ENCODE measurements around the gene ACTL6B. TPM values are rescaled to one million over a fixed set of nuclear protein-coding genes. Genes with fewer than 3 reads are reported as not detected.

The ACTL6B gene
- total RNA-seq, 2 donors from 2014 or later: not detected

DNA sequence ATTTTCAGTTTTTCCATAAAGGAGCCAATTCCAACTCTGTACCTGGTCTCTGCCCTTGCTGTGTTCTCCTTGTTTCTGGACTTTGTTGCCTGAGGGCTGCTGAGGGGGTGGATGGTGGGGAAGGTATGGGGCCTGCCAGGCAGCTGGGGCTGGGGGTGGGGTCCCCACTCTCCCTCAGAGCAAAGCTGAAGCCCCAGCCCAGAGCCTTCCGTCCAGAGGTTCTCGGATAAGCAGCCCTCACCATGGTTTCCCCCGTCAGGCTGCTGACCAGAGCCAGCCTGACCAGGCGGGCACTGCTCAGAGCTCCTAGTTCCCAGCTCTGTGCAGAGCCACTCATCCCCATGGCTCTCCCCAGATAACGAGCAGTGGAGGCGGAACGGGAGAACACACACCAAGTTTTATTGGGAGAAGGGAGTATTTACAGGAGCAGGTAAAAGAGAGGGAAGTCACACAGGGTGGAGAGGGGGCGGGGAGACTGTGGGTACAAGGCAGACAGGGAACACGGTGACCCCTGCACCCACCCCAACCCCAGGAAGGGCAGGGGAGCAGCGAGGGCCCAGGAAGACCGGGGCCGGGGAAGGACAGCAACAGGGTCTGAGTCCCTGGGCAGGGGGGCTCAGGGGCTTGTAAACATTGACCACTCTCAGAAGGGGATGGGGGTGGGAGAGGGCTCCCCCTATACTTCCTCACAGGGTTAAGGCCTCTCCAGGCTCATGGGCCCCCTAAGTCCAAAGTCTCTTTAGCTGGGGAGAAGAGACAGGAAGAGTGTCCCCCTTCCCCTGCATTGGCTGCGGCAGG lies 23.1 kb upstream of the ACTL6B start:
- Mint-ChIP-seq H3K4me1 (peaks cover 5% of the 10 kb centered on the region), H3K4me3 (no peak overlapping the region), H3K27ac (peak overlapping the region; percentile 81), H3K9me3 (no peaks in the 10 kb centered on the region), H3K36me3 (ENCODE audit: low read depth) (peaks cover 30% of the 10 kb centered on the region), H3K27me3 (ENCODE audit: insufficient read depth) (no peaks in the 10 kb centered on the region)
- Histone ChIP-seq H3K36me3 (ENCODE audit: control insufficient read depth, insufficient read depth, low read length) (peaks cover 50% of the 10 kb centered on the region), H3K27ac (ENCODE audit: low read depth, low read length) (peak overlapping the region; percentile 57), H3K4me3 (ENCODE audit: low read length) (no peak overlapping the region), H3K27me3 (ENCODE audit: control insufficient read depth, insufficient read depth, low read length, poor library complexity, severe bottlenecking) (no peaks in the 10 kb centered on the region), H3K9ac (ENCODE audit: extremely low read depth, low read length, poor library complexity, severe bottlenecking) (no peak overlapping the region), H3K4me1 (ENCODE audit: control insufficient read depth, insufficient read depth, low read length) (no peaks in the 10 kb centered on the region), H3K9me3 (ENCODE audit: control insufficient read depth, low read length) (no peaks in the 10 kb centered on the region)
- 77 to 92% methylated on average over 3 to 13 of the region's 13 CpGs for WGBS, 2 experiments (ENCODE audit: insufficient coverage in 1 of 2, insufficient read length in 1 of 2)
- no peak for DNase-seq
- TF ChIP-seq CTCF (conservative IDR thresholded peaks at IDR 0.05): no peak

- no peak overlapping the region for H3K9ac ChIP-seq (ENCODE audit: extremely low read depth, low read length, poor library complexity, severe bottlenecking)
- Mint-ChIP-seq H3K4me3 (no peak overlapping the region), H3K9me3 (no peaks in the 10 kb centered on the region), H3K27ac (peak overlapping the region; percentile 30), H3K36me3 (ENCODE audit: low read depth) (peaks cover 30% of the 10 kb centered on the region), H3K27me3 (ENCODE audit: insufficient read depth) (no peaks in the 10 kb centered on the region), H3K4me1 (peaks cover 5% of the 10 kb centered on the region)
- H3K4me3 ChIP-seq (ENCODE audit: low read length): no peak overlapping the region
- no peaks in the 10 kb centered on the region for H3K9me3 ChIP-seq (ENCODE audit: control insufficient read depth, low read length)
- WGBS, 2 experiments (ENCODE audit: insufficient coverage in 1 of 2, insufficient read length in 1 of 2): 93 to 95% methylated on average over 29 to 35 of the region's 35 CpGs
- no peaks in the 10 kb centered on the region for H3K27me3 ChIP-seq (ENCODE audit: control insufficient read depth, insufficient read depth, low read length, poor library complexity, severe bottlenecking)
- peaks cover 50% of the 10 kb centered on the region for H3K36me3 ChIP-seq (ENCODE audit: control insufficient read depth, insufficient read depth, low read length)
- H3K27ac ChIP-seq (ENCODE audit: low read depth, low read length): no peak overlapping the region
- H3K4me1 ChIP-seq (ENCODE audit: control insufficient read depth, insufficient read depth, low read length): no peaks in the 10 kb centered on the region
- DNase-seq: no peak
- no peak for TF ChIP-seq CTCF (conservative IDR thresholded peaks at IDR 0.05)
Measured at GRCh38 chr7:100678291-100678984, 22.2 kb upstream of the ACTL6B start.

DNA sequence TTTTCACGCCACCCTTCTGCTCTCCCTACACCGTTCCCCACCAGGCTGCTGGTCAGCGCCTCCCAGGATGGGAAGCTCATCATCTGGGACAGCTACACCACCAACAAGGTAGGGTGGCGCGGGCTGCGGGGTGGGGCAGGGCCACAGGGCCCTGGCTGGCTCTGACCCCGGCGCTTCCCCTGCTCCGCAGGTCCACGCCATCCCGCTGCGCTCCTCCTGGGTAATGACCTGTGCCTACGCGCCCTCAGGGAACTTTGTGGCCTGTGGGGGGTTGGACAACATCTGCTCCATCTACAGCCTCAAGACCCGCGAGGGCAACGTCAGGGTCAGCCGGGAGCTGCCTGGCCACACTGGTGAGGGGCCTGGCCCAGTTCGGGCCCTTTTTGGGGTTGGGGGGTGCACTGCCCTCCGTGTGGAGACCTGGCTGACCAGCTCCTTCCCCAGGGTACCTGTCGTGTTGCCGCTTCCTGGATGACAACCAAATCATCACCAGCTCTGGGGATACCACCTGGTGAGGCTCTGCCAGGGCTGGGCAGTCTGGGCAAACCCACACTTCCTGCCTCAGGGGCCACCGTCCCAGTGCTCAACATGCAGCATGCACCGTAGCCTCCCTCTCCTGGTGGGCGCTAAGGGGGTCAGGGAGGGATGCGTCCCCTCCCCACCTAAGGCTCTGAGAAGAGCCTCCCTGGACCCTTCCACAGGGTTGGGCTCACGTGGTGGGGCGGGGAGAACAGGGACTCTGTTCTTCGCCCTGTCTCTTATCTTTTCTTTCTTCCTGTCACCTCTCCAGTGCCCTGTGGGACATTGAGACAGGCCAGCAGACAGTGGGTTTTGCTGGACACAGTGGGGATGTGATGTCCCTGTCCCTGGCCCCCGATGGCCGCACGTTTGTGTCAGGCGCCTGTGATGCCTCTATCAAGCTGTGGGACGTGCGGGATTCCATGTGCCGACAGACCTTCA lies 21.3 kb upstream of the ACTL6B start:
- WGBS, 2 experiments (ENCODE audit: insufficient coverage in 1 of 2, insufficient read length in 1 of 2): 95% methylated on average over 16 to 36 of the region's 36 CpGs
- no peaks in the 10 kb centered on the region for H3K4me1 ChIP-seq (ENCODE audit: control insufficient read depth, insufficient read depth, low read length)

More for the DNA sequence above, 21.3 kb upstream of the ACTL6B start:
- Histone ChIP-seq H3K36me3 (ENCODE audit: control insufficient read depth, insufficient read depth, low read length) (peaks cover 46% of the 10 kb centered on the region), H3K27ac (ENCODE audit: low read depth, low read length) (no peak overlapping the region), H3K9me3 (ENCODE audit: control insufficient read depth, low read length) (no peaks in the 10 kb centered on the region), H3K27me3 (ENCODE audit: control insufficient read depth, insufficient read depth, low read length, poor library complexity, severe bottlenecking) (no peaks in the 10 kb centered on the region), H3K9ac (ENCODE audit: extremely low read depth, low read length, poor library complexity, severe bottlenecking) (no peak overlapping the region), H3K4me3 (ENCODE audit: low read length) (no peak overlapping the region)
- Mint-ChIP-seq H3K36me3 (ENCODE audit: low read depth) (peaks cover 27% of the 10 kb centered on the region), H3K4me3 (no peak overlapping the region), H3K4me1 (peaks cover 5% of the 10 kb centered on the region), H3K27ac (no peak overlapping the region), H3K27me3 (ENCODE audit: insufficient read depth) (peaks cover 4% of the 10 kb centered on the region), H3K9me3 (no peaks in the 10 kb centered on the region)
- TF ChIP-seq CTCF (conservative IDR thresholded peaks at IDR 0.05): no peak
- no peak for DNase-seq
